K562 (cell line): ENCODE measurements around the gene ARHGAP4. TPM values are rescaled to one million over a fixed set of nuclear protein-coding genes. Genes with fewer than 3 reads are reported as not detected.

Experiments used
- ATAC-seq: fragments of 200-7000 bp; cut with Tn5 transposase; 3 replicates; pipeline ENCODE4 v1.9.1; 2020; ENCODE audit warnings: moderate library complexity
- BruUV-seq: library from RNA; stranded (reverse); fragments of 400-500 nt; replicated peaks from 2 replicates; lab custom pipeline; 2021; lab: Mats Ljungman, UMichigan
- CTCF ChIA-PET: fragments of 300-600 bp; formaldehyde crosslinking; extraction: SDS; loops from one replicate; lab custom pipeline; 2021; ENCODE audit warnings: low intra/inter-chr PET ratio; lab: Yijun Ruan, JAX
- POLR2A ChIA-PET: fragments of 300-600, 350-650 bp; sonication (Branson Sonifier 250); formaldehyde crosslinking; extraction: SDS; loops from one replicate; lab custom pipeline; 2021; ENCODE audit warnings: antibody characterized with exemption, inconsistent platforms; lab: Yijun Ruan, JAX
- DNase-seq, 4 experiments: peaks; one replicate each; pipeline versions ENCODE4 v3.0.0 to v3.0.0-alpha.2; 2011 to 2018; ENCODE audit warnings: low spot score in 3 of 4, mixed read lengths in 3 of 4; ENCODE audit errors: extremely low read depth in 1 of 4
- FAIRE-seq: peaks from 2 replicates; lab custom pipeline; 2011; peaks lifted over from hg19 to GRCh38; lab: Jason Lieb, UNC
- H2AFZ ChIP-seq: 2 replicates; pipeline ENCODE4 v1.6.0; 2011; ENCODE audit warnings: low read depth, low read length, control low read depth, inconsistent platforms
- H3K27ac ChIP-seq: fragments of 200-600 bp; 3 replicates; pipeline ENCODE4 v1.8.0; 2011; ENCODE audit warnings: low read depth, mild to moderate bottlenecking, control low read depth, inconsistent platforms, low read length, moderate library complexity, mixed read lengths; ENCODE audit errors: extremely low read depth
- H3K27me3 ChIP-seq, 2 experiments: fragments of 300-600 bp in 1 of 2; 2 replicates in 1 of 2; 3 replicates in 1 of 2; pipeline versions ENCODE4 v1.6.0 to v1.8.0; 2011; ENCODE audit warnings: inconsistent platforms in 2 of 2, low read length in 2 of 2, mild to moderate bottlenecking in 1 of 2, mixed read lengths in 1 of 2, moderate library complexity in 1 of 2; ENCODE audit not compliant: control insufficient read depth in 2 of 2, insufficient read depth in 2 of 2
- H3K36me3 ChIP-seq: fragments of 300-600 bp; 3 replicates; pipeline ENCODE4 v1.8.0; 2011; ENCODE audit warnings: mild to moderate bottlenecking, low read length, inconsistent platforms; ENCODE audit not compliant: control insufficient read depth, insufficient read depth
- H3K4me1 ChIP-seq, 2 experiments: fragments of 200-600 bp in 1 of 2; replicated peaks in 1 of 2; 2 replicates in 1 of 2; 3 replicates in 1 of 2; pipeline versions ENCODE4 v1.5.1 to v1.8.0; 2011; ENCODE audit warnings: inconsistent platforms in 2 of 2, low read length in 2 of 2, mild to moderate bottlenecking in 1 of 2, mixed read lengths in 1 of 2, moderate library complexity in 1 of 2; ENCODE audit not compliant: control insufficient read depth in 2 of 2, insufficient read depth in 2 of 2
- H3K4me2 ChIP-seq: 2 replicates; pipeline ENCODE4 v1.6.1; 2011; ENCODE audit warnings: low read length, control low read depth, inconsistent platforms, mixed read lengths; ENCODE audit not compliant: insufficient read depth
- H3K4me3 ChIP-seq: fragments of 200-600 bp; sonication (generic), shearing (Covaris generic); 2 replicates; pipeline ENCODE4 v1.5.1; 2016; ENCODE audit warnings: control low read depth, inconsistent platforms
- H3K79me2 ChIP-seq: fragments of 200-600 bp; 3 replicates; pipeline ENCODE4 v1.8.0; 2011; ENCODE audit warnings: low read length, inconsistent platforms; ENCODE audit not compliant: control insufficient read depth, insufficient read depth
- H3K9ac ChIP-seq, 2 experiments: 2 replicates each; pipeline versions ENCODE4 v1.6.0 to v1.6.1; 2011; ENCODE audit warnings: low read depth in 2 of 2, low read length in 2 of 2, control low read depth in 1 of 2, inconsistent platforms in 1 of 2, mild to moderate bottlenecking in 1 of 2, mixed read lengths in 1 of 2; ENCODE audit not compliant: insufficient read depth in 1 of 2
- H3K9me1 ChIP-seq: one replicate; pipeline ENCODE4 v1.6.0; 2011; ENCODE audit warnings: inconsistent platforms, mild to moderate bottlenecking, low read length, moderate library complexity; ENCODE audit not compliant: control insufficient read depth, insufficient read depth
- H3K9me3 ChIP-seq: replicated peaks from 2 replicates; pipeline ENCODE4 v1.5.1; 2011; ENCODE audit warnings: low read depth, low read length, inconsistent platforms; ENCODE audit not compliant: control insufficient read depth, insufficient read depth
- H4K20me1 ChIP-seq: replicated peaks from 2 replicates; pipeline ENCODE4 v1.6.1; 2011; ENCODE audit warnings: low read length, inconsistent platforms, mixed read lengths; ENCODE audit not compliant: control insufficient read depth, insufficient read depth
- CBFA2T2 ChIP-seq: fragments of 450-650 bp; conservative IDR thresholded peaks from 2 replicates; pipeline ENCODE4 v1.6.1; 2017; ENCODE audit warnings: mild to moderate bottlenecking
- FOS ChIP-seq: IDR thresholded peaks from 3 replicates; pipeline ENCODE4 v1.6.1; 2011; ENCODE audit not compliant: insufficient read length; ENCODE audit errors: extremely low read depth
- HDGF ChIP-seq: fragments of 450-650 bp; IDR thresholded peaks from 2 replicates; pipeline ENCODE4 v1.6.1; 2016
- HINFP ChIP-seq: fragments of 450-650 bp; conservative IDR thresholded peaks from 2 replicates; pipeline ENCODE4 v1.6.1; 2016; ENCODE audit warnings: missing genetic modification characterization, low read depth, mild to moderate bottlenecking, control low read depth, missing compliant biosample characterization
- MLX ChIP-seq, 2 experiments: fragments of 450-650 bp in 1 of 2; sonication (generic) in 1 of 2; formaldehyde crosslinking; conservative IDR thresholded peaks; 2 replicates each; pipeline versions ENCODE4 v1.4.0 to v1.8.1; 2020 to 2022; ENCODE audit warnings: mild to moderate bottlenecking in 1 of 2, missing genetic modification reagents in 1 of 2
- TCF3 ChIP-seq: sonication (generic); formaldehyde crosslinking; IDR thresholded peaks from 2 replicates; pipeline ENCODE4 v1.4.0; 2020; ENCODE audit warnings: mild to moderate bottlenecking, missing genetic modification reagents
- ZNF444 ChIP-seq: fragments of 250-450 bp; sonication (Bioruptor Pico); IDR thresholded peaks from 2 replicates; pipeline ENCODE4 v1.4.0; 2020; ENCODE audit warnings: mild to moderate bottlenecking, moderate library complexity
- ZNF764 ChIP-seq: fragments of 250-450 bp; sonication (Bioruptor Pico); IDR thresholded peaks from 2 replicates; pipeline ENCODE4 v1.4.0; 2020; ENCODE audit warnings: low read depth, mild to moderate bottlenecking, moderate library complexity
- ZNF830 ChIP-seq: fragments of 250-450 bp; sonication (Bioruptor Pico); IDR thresholded peaks from 2 replicates; pipeline ENCODE4 v1.5.0; 2021; ENCODE audit warnings: mild to moderate bottlenecking
- WGBS: fragments of 100-300 bp; shearing (Covaris generic); methylation state at CpG from one replicate; pipeline ENCODE4 v1.1.6; 2016; ENCODE audit warnings: low coverage, mixed read lengths; ENCODE audit not compliant: insufficient coverage; ENCODE audit errors: missing lambda C conversion rate; 5-methylcytosine and 5-hydroxymethylcytosine counted together
- in situ Hi-C: fragments of 300-500 bp; cut with MboI; formaldehyde crosslinking; loops from 4 replicates; pipeline ENCODE4 v1.15.0; 2018; ENCODE audit warnings: inconsistent platforms, mixed read lengths
- intact Hi-C: fragments of 100-400 bp; cut with micrococcal nuclease; formaldehyde crosslinking; loops from 2 replicates; pipeline ENCODE4 v1.14.2; 2022
- polyA plus RNA-seq, 8 experiments: library from polyadenylated mRNA; depleted of rRNA in 4 of 8; stranded (reverse) in 5 of 8; unstranded in 3 of 8; fragments of >200 nt; fragmentation: Nextera tagmentation in 2 of 8; fragmentation: Illumina TruSeq in 1 of 8; extraction: Ambion mirVana in 2 of 8; extraction: Trizol in 1 of 8; gene quantifications; 2 replicates each; pipeline versions ENCODE4 v1.2.1 to v1.2.3, GENCODE V29; 2011 to 2014; ENCODE audit warnings: inconsistent platforms in 1 of 8, missing spikeins in 1 of 8
- total RNA-seq, 7 experiments: library from RNA; depleted of rRNA in 6 of 7; stranded (reverse); fragments of >200 nt in 6 of 7; fragmentation: Illumina TruSeq in 2 of 7; extraction: Trizol in 2 of 7; gene quantifications; 2 replicates each; pipeline versions ENCODE4 v1.2.1 to v1.2.3, GENCODE V29; 2011 to 2021; ENCODE audit warnings: low replicate concordance in 1 of 7

Gene ARHGAP4
- total and polyA plus RNA-seq, 9 of the 15 experiments (the other 6 are each of a cell fraction or from before 2014, with no cell fraction given), result 0.30 to 81.8 (median 13.5) TPM

DNA sequence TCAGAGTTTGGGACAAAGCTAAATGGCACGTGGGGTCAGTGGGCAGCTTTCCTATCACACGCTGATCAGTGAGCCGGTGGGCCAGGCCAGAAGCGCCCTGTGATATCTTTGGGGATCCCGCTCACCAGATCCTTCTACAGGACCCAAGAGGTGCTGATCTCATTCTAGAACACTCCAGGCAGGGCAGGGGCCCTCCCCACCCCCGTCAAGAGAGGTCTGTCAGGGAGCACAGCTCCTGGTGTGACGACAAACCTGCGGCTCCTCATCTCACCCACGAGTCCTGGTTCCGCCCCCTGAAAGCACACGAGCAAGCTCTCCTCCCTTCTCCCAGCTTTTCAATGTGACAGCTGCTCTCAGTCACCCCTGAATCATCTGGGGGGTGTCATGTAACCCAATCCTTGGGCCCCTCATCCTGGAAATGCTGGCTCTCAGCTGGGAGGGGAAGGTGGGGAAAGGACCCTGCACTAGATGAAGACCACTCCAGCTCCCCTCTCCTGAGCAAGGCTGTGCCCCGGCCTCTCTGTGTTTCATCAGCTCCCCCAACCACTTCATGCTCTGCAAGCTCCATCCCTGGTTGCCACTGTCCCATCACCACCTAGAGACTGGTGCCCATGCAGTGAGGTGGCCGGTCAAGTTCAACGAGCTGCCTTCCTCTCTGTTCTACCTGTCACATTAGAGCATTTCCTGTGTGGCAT is 40.9 kb upstream of the ARHGAP4 start (continued):
- TF ChIP-seq ZNF764 (no peak), ZNF830 (CRISPR knock-in tag) (no peak), MLX (CRISPR knock-in tag; conservative IDR thresholded peaks at IDR 0.05) (no peak), ZNF444 (CRISPR knock-in tag) (no peak)

DNA sequence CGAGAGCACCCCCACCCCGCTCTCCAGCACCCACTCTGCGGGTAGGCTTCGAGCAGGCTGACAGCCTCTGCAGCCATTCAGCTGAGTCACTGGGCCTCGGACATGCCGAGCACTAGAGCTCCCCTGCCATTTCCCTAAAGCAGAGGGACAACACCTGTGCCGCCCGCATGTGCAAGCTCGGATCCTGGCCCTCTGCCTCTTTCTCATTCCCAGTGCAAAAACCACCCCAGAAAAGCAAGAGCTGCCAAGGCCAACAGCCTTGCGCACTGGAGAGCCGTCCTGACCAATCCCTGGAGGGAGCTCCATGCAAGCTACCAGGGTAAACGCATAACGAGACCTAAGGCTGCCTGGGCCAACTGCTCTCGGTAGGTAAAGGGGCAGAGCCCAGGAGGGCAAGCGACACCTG is 40.2 kb upstream of the ARHGAP4 start:
- H3K9me3 ChIP-seq, result no peaks in the 10 kb centered on the region
- peaks cover 83% of the 10 kb centered on the region; the same call in 2 of the 3 replicates for H3K36me3 ChIP-seq
- ATAC-seq, result no peak
- H4K20me1 ChIP-seq, result peaks cover 53% of the 10 kb centered on the region
- no peak overlapping the region for H2AFZ ChIP-seq
- whole genome bisulfite sequencing, result 82% methylated on average over 7 of the region's 15 CpGs
- intact Hi-C loops, result no loop called here
- peak overlapping the region; percentile 86 for H3K4me2 ChIP-seq
- H3K27ac ChIP-seq, result peak overlapping the region; percentile 46; the same call in 2 of the 3 replicates
- H3K9ac ChIP-seq, result peak overlapping the region; percentile 77 to 96; a peak in 3 of 4 replicates
- DNase-seq, result no peak
- H3K27me3 ChIP-seq, result no peaks in the 10 kb centered on the region
- FAIRE-seq, result no peak
- peaks cover 89% of the 10 kb centered on the region for H3K79me2 ChIP-seq
- H3K4me1 ChIP-seq, result peaks cover 27 to 51% of the 10 kb centered on the region in 2 experiments
- H3K4me3 ChIP-seq, result no peak overlapping the region
- no TSS peak for BruUV-seq
- in situ Hi-C loops, result no loop called here
- CTCF ChIA-PET, result no interaction called here
- peaks cover 5% of the 10 kb centered on the region for H3K9me1 ChIP-seq
- POLR2A ChIA-PET, result interaction anchor here (0.7 to 3.1 kb wide), 8 partner anchors 8 to 68 kb away, joined by 3 to 24 read pairs (median 5); partner anchors contain the start of gene ARHGAP4
- TF ChIP-seq HINFP (tag) (no peak), TCF3 (no peak), HDGF (no peak), FOS (no peak), CBFA2T2 (no peak)
